ENCODE data around the gene MYRIP. TPM values are rescaled to one million over a fixed set of nuclear protein-coding genes. Genes with fewer than 3 reads are reported as not detected.

Gene MYRIP
- total and polyA plus RNA-seq, 10 of the 15 experiments (the other 5 are each of a cell fraction or from before 2014, with no cell fraction given) = 0.03 to 0.08 (median 0.04) TPM; not detected in 6

DNA sequence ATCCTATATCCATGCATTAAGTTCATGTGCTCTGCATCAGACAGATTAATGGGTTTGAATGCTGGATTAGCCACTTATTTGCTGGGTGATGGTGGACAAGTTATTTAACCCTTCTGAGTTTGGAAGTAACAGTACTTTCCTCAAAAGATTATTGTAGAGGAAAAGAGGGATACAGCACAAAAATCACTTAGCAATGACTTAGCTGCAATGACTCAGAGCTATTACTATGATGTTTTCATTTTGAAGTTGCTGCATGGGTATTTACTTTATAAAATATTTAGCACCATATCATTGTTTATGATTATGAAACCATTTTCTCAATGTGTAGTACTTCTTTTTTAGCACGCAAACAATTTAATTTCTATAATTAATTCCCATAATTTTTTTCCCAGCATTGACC is 248.4 kb downstream of the MYRIP start:
- intact Hi-C loops (cut with micrococcal nuclease; ENCODE audit: unreplicated experiment) = no loop called here
- no peak overlapping the region for H3K27ac ChIP-seq (ENCODE audit: control insufficient read depth, insufficient read depth)
- no peak for FAIRE-seq
- no peak overlapping the region for H3K4me3 ChIP-seq
- no peak overlapping the region for H3K4me2 ChIP-seq (ENCODE audit: control insufficient read depth, insufficient read depth)
- H3K9me3 ChIP-seq (replicated peaks; ENCODE audit: control insufficient read depth, insufficient read depth, low read length) = no peaks in the 10 kb centered on the region
- SMC1A ChIA-PET (ENCODE audit: uncharacterized antibody, unreplicated experiment) = no interaction called here
- H3K36me3 ChIP-seq (ENCODE audit: control insufficient read depth in 2 of 2, insufficient read depth in 2 of 2, low read length in 1 of 2) = no peaks in the 10 kb centered on the region
- no peak overlapping the region for H2AFZ ChIP-seq (ENCODE audit: control insufficient read depth, low read depth, low read length)
- H3K27me3 ChIP-seq (replicated peaks in 1 of 2; ENCODE audit: control insufficient read depth in 2 of 2, insufficient read depth in 2 of 2, low read length in 1 of 2) = no peaks in the 10 kb centered on the region
- no TSS peak for BruUV-seq (replicated peaks)
- no peaks in the 10 kb centered on the region for H3K4me1 ChIP-seq (ENCODE audit: control insufficient read depth, insufficient read depth, low read length)
- no peak for TF ChIP-seq CEBPZ (IDR thresholded peaks at IDR 0.05; ENCODE audit: low read depth, low read length)
- TF ChIP-seq E2F4 (IDR thresholded peaks at IDR 0.05; ENCODE audit: low read depth, low read length) = no peak
- no peak for TF ChIP-seq FOXM1 (IDR thresholded peaks at IDR 0.05; ENCODE audit: low read depth, low read length)
- no peak for DNase-seq (ENCODE audit: low read depth, low spot score)
- no peaks in the 10 kb centered on the region for H4K20me1 ChIP-seq (ENCODE audit: control insufficient read depth, insufficient read depth)
- CTCF ChIA-PET = no interaction called here
- no peak overlapping the region for H3K9ac ChIP-seq (ENCODE audit: control insufficient read depth, insufficient read depth, low read length)
- POLR2A ChIA-PET = no interaction called here
- no peak for ATAC-seq
- 0% methylated on average over 1 of the region's 1 CpG for WGBS (ENCODE audit: insufficient coverage, insufficient replicate concordance, low lambda C conversion rate, missing lambda C conversion rate)
- no peaks in the 10 kb centered on the region for H3K79me2 ChIP-seq (ENCODE audit: control insufficient read depth, insufficient read depth, low read length)
- RAD21 ChIA-PET (ENCODE audit: unreplicated experiment) = no interaction called here
- in situ Hi-C loops (cut with MboI) = no loop called here

Measured in GM12878 (cell line).